ENCODE results near the gene SLC9A2. TPM values are rescaled to one million over a fixed set of nuclear protein-coding genes. Genes with fewer than 3 reads are reported as not detected.

Gene SLC9A2
- total and polyA plus RNA-seq, 8 donors, result 0.02 to 0.22 (median 0.06) TPM; not detected in 4

DNA sequence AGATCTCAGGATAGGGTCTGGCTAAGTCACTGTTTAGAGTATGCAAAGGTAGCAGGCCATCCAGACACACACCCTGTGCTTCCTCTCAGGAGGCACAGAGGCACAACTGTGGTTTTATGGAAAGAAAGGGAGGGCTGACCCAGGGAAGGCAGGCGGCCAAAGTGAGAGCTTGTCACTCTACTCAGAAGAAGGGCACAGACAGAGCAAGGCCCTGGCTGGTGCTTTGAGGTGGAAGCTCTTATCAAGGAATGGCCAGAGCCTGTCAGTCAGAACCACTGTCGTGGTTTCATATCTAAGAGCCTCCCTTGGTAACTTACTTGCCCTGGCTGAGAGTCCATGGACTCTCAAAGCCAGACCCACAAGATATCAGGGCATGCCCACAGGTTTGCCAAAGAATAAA lies 40.7 kb downstream of the SLC9A2 start:
- DNase-seq (no peak), ATAC-seq (no peak), FAIRE-seq (no peak)
- H3K27me3 ChIP-seq, result peaks cover 0 to 4% (median 0%) of the 10 kb centered on the region in 4 donors
- H3K27ac ChIP-seq, result no peak overlapping the region
- no peaks in the 10 kb centered on the region for H3K4me1 ChIP-seq
- 63 to 66% methylated on average over 2 of the region's 2 CpGs for WGBS, 2 donors
- H3K36me3 ChIP-seq, result no peaks in the 10 kb centered on the region
- H3K9me3 ChIP-seq, result no peaks in the 10 kb centered on the region
- intact Hi-C loops (cut with DNase I), result no loop called here
- TF ChIP-seq, protein P1, sequence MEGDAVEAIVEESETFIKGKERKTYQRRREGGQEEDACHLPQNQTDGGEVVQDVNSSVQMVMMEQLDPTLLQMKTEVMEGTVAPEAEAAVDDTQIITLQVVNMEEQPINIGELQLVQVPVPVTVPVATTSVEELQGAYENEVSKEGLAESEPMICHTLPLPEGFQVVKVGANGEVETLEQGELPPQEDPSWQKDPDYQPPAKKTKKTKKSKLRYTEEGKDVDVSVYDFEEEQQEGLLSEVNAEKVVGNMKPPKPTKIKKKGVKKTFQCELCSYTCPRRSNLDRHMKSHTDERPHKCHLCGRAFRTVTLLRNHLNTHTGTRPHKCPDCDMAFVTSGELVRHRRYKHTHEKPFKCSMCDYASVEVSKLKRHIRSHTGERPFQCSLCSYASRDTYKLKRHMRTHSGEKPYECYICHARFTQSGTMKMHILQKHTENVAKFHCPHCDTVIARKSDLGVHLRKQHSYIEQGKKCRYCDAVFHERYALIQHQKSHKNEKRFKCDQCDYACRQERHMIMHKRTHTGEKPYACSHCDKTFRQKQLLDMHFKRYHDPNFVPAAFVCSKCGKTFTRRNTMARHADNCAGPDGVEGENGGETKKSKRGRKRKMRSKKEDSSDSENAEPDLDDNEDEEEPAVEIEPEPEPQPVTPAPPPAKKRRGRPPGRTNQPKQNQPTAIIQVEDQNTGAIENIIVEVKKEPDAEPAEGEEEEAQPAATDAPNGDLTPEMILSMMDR (IDR thresholded peaks at IDR 0.05), result no peak
- no peak overlapping the region for H3K4me3 ChIP-seq

DNA sequence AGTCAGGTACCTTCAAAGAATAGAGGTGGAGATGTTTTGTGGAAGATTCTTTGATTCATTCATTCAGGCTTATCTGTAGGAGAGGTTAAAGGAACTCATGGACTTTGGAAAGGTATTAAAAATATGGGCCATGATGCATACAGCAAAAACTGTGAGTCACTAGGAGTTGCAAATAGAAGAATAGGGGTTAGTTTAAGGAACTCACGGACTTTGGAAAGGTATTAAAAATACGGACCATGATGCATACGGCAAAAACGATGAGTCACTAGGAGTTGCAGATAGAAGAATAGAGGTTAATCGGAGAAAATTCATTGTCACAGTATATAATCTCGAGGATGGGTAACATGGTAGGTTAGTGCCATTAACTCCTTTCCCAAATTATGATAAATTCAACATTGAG lies 41.2 kb downstream of the SLC9A2 start:
- Histone ChIP-seq H3K27me3 (peaks cover 0 to 4% (median 0%) of the 10 kb centered on the region in 4 donors), H3K36me3 (no peaks in the 10 kb centered on the region), H3K4me1 (no peaks in the 10 kb centered on the region), H3K9me3 (no peaks in the 10 kb centered on the region), H3K4me3 (no peak overlapping the region), H3K27ac (no peak overlapping the region)
- TF ChIP-seq, protein P1 (IDR thresholded peaks at IDR 0.05), result no peak
- 74 to 84% methylated on average over 6 of the region's 6 CpGs for WGBS, 2 donors
- FAIRE-seq, result no peak
- intact Hi-C loops (cut with DNase I), result no loop called here
- ATAC-seq, result no peak
- no peak for DNase-seq

DNA sequence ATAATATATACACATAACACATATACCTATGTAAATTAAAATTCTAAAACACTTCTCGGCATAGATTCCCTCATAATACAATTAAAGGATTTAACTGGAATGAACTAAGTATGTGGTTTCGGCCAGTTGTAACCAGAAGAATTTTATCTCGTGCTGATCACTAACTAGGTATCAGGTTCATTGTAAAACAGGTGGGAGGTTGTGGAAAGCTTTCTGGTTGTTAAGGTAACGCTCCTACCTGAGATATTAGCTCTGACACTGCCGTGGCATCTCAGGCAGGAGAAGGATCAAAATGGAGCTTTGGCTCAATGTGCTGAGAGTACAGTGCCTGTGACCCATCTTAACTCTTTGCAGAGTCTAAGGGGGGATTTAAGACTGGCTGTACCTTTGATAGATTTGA lies 42.5 kb downstream of the SLC9A2 start:
- H3K27me3 ChIP-seq, result peaks cover 0 to 4% (median 0%) of the 10 kb centered on the region in 4 donors
- no peaks in the 10 kb centered on the region for H3K36me3 ChIP-seq
- FAIRE-seq, result no peak
- no peak for DNase-seq
- H3K9me3 ChIP-seq, result no peaks in the 10 kb centered on the region
- 40 to 47% methylated on average over 5 of the region's 5 CpGs for WGBS, 2 donors
- ATAC-seq, result no peak
- H3K4me3 ChIP-seq, result no peak overlapping the region
- no peak overlapping the region for H3K27ac ChIP-seq
- no peaks in the 10 kb centered on the region for H3K4me1 ChIP-seq
- intact Hi-C loops (cut with DNase I), result no loop called here
- TF ChIP-seq, protein P1 (IDR thresholded peaks at IDR 0.05), result no peak

DNA sequence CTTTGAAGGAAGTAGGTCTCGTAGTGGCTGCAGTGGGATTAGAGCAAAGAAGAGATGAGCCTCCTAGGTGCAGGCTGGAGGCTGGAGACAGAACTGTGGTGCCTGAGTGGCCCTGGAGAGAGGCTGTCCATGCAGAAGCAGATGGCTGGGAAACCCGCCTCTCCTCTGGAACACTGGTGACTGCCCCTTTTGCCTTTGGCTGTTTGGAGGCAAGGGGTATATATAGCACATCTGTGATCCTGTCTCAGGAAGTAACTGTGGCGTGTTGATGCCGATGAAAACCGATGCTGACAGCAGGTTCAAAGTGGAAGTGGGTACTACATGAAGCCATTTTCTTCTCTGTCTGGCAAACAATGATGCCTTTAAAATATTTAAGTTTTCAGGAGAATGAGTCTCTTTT lies 43.5 kb downstream of the SLC9A2 start:
- TF ChIP-seq, protein P1 (IDR thresholded peaks at IDR 0.05), result no peak
- no peaks in the 10 kb centered on the region for H3K9me3 ChIP-seq
- DNase-seq (no peak), ATAC-seq (no peak), FAIRE-seq (no peak)
- no peaks in the 10 kb centered on the region for H3K36me3 ChIP-seq
- no peak overlapping the region for H3K4me3 ChIP-seq
- no peak overlapping the region for H3K27ac ChIP-seq
- 74 to 79% methylated on average over 5 of the region's 5 CpGs for WGBS, 2 donors
- H3K4me1 ChIP-seq, result no peaks in the 10 kb centered on the region
- H3K27me3 ChIP-seq, result peaks cover 0 to 4% (median 0%) of the 10 kb centered on the region in 4 donors
- intact Hi-C loops (cut with DNase I), result no loop called here

DNA sequence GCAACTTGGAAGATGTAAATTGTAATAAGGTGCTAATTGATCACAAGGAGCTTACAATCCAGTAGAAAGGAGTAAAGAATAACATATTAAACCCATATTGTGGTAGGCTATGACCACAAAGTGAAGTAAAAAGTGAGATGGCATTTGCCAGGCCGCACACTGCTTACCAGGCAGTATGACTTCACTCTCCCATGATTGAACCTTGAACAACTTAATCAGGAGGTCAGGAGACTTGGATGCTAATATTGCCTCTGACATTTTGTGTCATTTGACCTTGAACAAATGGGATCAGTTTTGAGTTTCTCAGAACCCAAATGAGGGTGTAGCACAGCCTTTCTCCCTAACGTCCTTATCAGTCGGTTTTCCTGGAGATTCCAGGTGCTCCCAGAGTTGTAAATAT lies 44.0 kb downstream of the SLC9A2 start:
- no peak overlapping the region for H3K4me3 ChIP-seq
- no peaks in the 10 kb centered on the region for H3K4me1 ChIP-seq
- no peak for FAIRE-seq
- intact Hi-C loops (cut with DNase I), result no loop called here
- H3K27me3 ChIP-seq, result peaks cover 0 to 4% (median 0%) of the 10 kb centered on the region in 4 donors
- no peaks in the 10 kb centered on the region for H3K36me3 ChIP-seq
- no peak for ATAC-seq
- H3K9me3 ChIP-seq, result no peaks in the 10 kb centered on the region
- H3K27ac ChIP-seq, result no peak overlapping the region
- TF ChIP-seq, protein P1 (IDR thresholded peaks at IDR 0.05), result no peak
- WGBS, 2 donors, result 33 to 54% methylated on average over 3 of the region's 3 CpGs
- DNase-seq, result no peak
